DMS79 treated with DMSO at 0.1 percent for 48 hours (cell line): ENCODE data around the gene LARP4.
A peak's percentile ranks its signal among the peaks of the same experiment; 100 is the strongest.
"Not testable (repeated sequence)": the region's sequence is repeated elsewhere in the genome, so short reads cannot be mapped to it uniquely, and the experiment has no call there.

Experiments used
- DNase-seq: peaks from one replicate; lab custom pipeline; 2025; lab: John Stamatoyannopoulos, UW

The LARP4 gene

DNA sequence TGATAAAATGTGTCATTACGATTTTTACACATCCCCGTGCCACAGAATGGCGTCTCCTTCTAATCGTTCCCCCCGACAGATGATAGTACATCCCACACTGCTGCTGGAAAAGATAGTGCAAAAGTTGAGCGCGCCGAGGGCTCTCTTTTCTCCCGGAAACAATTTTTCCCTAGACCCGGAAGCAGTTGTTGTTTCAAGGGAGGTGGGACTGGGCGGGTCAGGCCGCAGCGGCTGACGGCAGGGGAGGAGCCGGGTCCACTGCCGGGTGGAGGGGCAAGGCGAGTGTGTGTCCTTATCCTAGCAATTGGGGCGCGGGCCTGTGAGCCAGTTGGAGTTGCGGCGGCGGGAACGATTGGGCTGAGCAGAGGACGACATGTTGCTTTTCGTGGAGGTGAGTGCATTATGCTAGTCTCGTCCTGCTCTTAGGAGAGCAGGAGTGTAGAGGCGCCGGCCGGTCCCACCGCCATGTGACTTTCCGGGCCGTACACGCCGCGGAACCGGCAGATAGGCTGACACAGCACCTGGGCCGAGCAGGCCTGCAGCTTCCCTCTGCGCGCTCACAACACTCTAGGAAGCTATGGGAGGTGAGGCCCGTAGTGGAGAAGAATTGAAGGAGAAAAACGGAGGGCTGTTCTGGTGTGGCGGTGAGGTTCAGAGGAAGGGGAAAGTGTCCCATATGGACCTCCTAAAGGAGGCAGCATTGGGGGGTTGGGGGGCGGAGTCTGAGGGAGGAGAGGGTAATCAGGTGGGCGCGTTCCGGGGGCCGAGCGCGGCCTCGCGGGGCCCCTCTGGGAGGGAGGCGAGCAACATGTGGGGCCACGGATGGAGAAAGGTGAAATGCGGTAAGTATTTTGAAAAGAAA, at the start of gene LARP4:
Gene LARP4, plus strand, starts transcription at position 248 of the 862 bp plus-strand sequence. Its CDS starts 126 bp downstream, at position 374.
- DNase-seq = peak; percentile 96

DNA sequence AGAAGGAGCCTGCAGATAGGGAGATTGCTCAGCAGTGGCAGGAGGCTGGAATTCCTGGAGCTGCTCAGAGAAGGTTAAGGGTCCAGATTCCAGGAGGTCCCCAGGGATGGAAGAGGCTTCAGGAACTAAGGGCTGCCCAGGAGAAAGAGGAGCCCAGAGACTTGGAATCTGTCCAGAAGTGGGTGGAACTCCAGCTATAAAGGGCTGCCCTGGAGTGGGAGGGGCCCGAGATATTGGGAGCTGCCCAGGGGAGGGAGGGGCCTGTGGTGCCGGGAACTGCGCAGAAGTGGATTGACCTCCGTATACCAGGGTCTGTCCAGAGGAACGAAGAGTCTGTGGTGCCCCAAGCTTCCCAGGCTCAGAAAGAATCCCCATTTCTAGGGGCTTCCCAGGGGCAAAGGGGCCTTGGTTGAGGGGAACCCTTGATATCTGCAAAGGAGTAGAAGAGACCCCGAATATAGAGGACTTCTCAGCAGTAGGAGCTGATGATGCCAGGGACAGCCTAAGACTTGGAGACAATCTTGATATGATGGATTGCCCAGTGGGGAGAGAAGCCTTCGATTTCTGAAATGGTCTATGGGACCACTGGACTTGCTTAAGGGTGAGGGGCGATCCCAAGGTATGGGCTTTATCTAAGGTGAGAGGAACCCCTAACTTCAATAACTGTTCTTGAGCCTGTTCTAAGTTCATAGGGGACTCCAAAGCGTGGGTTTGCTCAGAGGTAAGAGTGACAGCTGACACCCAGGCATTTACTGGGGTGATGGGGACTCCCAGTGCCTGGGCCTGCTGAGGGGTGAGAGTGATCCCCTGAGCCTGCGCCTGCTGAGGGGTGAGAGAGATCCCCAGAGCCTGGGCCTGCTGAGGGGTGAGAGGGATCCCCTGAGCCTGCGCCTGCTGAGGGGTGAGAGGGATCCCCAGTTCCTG, 49.3 kb upstream of the LARP4 start:
- DNase-seq = no peak

DNA sequence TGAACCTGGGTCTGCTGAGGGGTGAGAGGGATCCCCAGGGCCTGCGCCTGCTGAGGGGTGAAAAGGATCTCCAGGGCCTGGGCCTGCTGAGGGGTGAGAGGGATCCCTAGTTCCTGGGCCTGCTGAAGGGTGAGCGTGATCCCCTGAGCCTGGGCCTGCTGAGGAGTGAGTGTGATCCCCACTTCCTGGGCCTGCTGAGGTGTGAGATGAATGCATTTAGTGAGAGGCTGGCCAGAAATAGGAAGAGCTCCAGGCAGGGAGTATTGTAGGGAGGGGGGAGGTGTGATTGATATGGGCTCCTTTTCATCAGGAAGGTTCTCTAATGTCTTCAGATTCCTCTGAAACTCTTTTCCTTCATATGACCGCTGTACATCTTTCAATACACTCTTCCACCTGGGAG, 47.3 kb upstream of the LARP4 start:
- no peak for DNase-seq

DNA sequence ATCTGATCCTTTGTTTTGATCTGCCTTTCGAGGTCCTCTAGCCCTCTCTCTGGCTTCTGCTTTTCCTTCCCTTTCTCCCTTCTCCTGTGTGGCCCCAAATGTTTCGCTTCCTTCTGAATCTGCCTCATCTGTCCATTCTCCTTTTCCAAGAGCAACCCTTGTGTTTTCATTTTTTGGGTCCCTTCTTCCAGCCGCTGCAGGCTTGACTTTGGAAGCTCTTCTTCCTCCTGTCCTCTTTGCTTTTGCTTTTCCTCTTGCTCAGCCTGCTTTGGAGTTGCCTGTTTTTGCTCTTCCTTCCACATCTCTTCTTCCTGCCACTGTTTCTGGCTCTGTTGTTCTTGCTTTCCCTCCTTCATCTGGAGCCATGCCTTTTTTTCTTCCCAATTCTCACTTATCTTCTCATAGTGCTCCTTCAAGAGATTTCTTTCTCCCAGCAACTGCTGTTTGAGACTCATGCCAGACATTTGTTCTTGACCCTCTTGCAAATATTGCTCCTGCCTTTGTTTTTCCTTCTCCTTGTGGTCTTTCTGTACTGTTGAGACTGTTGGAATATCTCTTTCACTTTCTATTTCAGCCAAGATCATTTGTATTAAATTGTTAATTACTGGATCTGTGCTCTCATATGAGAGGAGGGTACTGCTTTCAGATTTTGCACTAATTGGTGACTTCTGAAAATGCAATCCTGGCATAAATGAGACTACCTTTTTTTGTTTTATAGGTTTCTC, 46.7 kb upstream of the LARP4 start:
- DNase-seq = peak; percentile 56

DNA sequence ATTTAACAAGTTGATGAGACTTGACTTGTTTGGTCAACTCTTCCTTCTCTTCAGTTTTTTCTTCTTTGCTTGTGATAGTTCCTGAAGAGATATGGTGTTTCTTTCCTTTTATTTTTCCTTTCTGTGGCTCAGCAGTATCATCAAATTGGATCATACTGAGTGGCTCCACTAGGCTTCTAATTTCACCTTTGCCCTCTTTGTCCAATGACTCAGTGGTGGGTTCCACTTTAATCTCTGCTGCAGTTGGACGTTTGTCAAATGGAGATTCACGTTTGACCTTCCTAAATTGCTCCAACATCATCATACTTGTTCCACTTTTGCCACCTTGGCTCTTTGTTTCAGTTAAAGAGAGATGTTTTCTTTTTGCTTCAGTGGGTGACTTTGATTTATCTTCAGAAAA, 45.8 kb upstream of the LARP4 start:
- DNase-seq = no peak

DNA sequence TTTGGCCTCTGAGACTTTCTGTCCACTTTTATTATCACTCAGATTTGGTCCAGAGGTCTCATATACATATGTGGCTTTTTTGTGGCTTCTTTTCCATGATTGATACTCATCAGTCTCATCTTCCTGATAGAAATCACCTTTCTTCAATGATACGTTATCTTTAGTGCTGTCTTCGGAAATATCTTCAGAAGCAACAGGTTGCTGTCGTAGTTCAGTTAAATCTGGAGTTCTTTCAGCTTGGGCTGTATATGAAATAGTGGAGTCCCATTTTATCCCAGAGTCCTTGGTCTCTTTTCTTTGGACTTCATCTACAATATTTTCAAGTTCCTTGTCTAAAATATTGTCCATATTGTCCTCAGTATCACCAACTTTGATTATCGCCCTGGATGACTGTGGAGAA, 45.3 kb upstream of the LARP4 start:
- DNase-seq = no peak

DNA sequence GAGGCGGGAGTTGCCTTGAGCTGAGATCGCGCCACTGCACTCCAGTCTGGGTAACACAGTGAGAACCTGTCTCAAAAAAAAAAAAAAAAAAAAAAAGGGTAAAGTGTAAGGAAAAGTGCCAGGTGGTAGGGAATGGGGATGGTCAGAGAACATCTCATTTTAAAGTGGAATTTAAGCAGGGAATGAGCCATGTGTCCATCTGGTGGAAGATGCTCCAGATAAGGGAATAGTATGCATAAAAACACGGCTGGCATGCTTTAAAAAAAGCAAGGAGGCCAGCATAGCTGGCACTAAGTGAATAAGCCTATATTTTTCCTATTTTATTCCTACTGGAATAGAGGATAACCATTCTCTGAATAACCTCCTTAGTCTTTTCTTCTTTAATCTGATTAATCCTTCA, 38.0 kb upstream of the LARP4 start:
- DNase-seq = no peak

DNA sequence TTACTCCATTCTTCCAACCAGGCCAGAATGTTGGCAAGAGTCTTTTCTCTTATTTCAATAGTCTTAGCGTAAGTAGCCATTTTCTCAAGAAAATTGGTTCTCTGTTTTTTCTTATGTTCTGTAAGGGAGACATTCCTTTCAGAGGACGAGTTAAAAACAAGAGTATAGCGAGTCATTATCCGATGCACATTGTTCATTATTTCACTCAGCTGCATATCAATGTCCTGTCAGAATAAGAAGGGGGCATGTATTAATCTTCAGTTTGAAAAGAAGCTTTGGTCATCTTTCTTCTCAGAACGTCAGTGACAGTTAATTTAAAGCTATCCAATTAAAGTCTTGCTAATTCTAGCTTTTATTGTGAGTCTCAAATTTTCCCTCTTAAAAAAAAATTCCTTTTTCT, 37.5 kb upstream of the LARP4 start:
- DNase-seq = no peak

DNA sequence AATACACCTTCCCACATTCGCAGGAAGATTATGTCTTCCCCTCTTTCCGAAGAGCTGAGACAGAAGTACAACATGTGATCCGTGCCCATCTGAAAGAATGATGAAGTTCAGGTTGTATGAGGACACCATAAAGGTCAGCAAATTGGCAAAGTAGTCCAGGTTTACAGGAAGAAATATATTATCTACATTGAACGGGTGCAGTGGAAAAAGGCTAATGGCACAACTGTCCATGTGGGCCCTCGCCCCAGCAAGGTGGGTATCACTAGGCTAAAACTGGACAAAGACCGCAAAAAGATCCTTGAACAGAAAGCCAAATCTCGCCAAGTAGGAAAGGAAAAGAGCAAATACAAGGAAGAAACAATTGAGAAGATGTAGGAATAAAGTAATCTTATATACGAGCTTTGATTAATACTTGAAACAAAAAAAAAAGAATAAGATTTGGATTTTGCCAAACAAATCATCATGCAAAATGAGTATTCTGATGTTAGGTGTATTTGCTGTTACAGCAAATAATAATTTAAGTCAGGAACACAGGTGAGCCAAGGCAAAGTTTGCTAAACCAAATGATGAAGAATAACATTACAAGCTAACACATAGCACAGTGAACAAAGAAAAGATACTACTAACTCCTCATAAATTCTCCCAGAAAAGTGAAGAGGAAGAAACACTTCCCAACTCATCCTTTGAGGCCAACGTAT, 34.8 kb upstream of the LARP4 start:
- DNase-seq = no peak

DNA sequence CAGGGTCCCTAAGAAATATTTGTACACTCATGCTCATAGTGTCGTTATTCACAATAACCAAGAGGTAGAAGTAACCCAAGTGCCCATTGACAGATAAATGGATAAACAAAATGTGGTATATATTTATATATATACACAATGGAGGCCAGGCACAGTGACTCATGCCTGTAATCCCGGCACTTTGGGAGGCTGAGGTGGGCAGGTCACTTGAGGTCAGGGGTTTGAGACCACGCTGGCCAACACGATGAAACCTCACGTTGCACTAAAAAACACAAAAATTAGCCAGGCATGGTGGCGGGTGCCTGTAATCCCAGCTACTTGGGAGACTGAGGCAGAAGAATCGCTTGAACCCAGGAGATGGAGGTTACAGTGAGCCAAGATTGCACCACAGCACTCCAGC, 30.0 kb upstream of the LARP4 start:
- DNase-seq = not testable (repeated sequence)

DNA sequence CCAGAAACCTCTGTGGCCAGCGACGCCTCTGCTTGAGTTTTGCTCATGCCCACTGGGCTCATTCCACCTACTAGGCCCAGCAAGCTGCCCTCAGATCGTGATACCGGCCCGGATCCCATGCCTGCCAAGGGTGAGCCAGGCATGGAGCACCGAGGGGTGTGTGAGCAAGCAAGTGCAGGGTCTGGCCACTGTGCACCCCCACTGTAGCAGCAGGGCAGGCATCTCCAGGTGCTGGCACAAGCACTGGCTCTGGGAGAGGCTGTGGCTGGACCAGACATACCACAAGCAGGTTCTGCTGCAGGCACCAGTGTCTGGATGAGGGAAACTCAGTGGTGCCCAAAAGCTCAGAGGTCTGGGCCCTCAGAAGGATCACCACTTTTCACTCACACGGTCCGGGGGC, 24.9 kb upstream of the LARP4 start:
- no peak for DNase-seq

DNA sequence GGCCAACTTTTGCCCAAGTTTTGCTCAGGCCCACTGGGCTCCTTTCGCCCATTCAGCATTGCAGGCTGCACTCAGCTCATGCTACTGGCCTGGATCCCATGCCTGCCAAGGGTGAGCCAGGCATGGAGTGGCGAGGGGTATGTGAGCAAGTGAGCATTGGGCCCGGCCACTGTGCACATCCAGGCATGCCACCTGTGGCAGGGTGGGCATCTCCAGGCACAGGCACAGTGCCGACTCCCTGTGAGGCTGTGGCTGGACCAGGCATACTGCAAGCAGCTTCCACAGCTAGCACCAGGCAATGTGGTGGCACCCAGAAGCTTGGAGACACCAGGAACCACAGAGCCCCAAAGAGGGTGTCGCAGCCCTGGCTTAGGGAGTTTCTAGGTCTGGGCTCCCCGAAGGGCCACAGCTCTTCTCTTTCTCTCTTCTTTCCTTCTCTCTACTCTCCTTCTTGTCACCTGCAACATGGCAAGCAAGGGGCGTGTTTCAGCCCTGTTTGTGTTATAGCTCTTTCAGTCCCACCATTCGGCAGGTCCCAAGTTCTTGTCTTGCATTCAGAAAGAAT, 19.8 kb upstream of the LARP4 start:
- no peak for DNase-seq

DNA sequence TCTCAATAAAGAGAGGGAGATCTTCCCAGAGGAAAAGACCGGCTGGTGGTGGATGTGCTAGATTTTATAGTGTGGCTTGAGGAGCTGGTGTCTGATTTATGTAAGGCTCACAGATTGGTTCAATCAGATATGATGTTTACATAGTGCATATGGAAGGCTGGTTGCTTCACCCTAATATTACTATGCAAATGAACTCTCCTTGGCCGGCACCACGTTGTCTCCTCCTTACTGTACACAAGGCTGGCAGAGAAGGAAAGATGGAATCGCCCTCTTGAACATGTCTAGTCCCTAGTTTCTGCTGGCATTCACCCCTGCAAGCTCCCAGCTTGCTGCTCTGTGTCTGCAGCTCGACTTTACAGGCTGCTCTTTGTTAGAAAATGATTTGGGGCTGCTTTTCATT, 13.2 kb upstream of the LARP4 start:
- peak; percentile 52 for DNase-seq

DNA sequence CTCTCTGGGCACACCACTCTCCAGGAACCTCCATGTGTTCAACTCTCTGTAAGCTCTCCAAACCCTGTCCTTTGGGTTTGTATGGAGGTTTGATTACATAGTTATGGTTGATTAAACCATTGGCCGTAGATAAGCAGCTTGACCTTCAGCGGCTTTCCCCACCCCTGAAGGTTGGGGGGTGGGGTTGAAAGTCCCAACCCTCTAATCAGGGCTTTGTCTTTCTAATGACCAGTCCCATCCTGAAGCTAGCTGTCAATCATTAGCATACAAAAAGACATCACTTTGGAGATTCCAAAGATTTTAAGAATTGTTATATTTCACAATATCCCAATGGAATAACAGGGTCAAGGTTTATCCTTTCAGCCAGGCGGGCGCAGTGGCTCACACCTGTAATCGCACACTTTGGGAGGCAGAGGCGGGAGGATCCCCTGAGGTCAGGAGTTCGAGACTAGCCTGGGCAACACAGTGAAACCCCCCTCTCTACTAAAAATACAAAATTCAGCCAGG, 12.7 kb upstream of the LARP4 start:
- no peak for DNase-seq

DNA sequence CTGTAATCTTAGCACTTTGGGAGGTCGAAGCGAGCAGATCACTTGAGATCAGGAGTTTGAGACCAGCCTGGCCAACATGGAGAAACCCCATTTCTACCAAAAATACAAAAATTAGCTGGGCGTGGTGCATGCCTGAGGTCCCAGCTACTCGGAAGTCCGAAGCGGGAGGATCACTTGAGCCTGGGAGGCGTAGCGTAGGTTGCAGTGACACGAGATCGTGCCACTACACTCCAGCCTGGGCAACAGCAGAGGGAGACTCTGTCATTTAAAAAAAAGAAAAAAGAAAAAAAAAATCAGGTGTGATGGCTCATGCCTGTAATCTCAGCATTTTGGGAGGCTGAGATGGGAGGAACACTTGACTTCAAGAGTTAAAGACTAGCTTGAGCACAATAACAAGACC, 11.9 kb upstream of the LARP4 start:
- not testable (repeated sequence) for DNase-seq

DNA sequence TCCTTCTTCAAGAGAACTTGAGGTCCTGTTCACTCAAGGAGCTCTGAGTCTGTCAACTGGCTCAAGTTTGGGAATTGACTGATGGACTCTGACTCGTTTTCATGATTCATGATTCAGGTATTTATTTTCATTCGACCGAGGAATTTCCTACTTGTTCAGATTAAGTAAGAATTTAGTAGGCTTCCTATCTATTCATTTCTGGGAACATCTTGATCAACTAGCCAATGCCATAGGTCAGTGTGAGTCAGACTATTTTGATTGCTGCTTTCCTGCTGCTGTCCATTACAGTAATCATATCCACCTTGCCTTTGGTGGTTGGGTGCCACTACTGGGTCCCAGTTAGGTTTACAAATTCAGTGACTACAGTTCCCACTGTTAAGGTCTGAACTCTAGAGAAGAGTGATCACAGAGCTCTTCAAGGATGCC, 10.4 kb upstream of the LARP4 start:
- DNase-seq = no peak

DNA sequence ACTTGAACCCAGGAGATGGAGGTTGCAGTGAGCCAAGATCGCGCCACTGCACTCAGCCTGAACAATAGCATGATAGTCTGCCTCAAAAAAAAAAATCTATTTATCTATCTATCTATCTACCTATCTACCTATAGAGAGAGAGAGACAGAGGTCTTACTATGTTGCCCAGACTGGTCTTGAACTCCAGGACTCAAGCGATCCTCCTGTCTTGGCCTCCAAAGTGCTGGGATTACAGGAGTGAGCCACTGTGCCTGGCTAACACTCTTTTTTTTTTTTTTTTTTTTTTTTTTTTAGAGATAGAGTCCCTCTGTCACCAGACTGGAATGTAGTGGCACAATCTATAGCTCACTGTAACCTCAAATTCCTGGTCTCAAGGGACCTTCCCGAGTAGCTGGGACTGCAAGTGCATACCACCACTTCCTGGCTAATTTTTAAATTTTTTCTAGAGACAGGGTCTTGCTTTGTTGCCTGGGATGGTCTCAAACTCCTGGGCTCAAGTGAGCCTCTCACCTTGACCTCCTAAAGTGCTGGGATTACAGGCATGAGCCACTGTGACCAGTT, 6.1 kb upstream of the LARP4 start:
- DNase-seq = no peak

DNA sequence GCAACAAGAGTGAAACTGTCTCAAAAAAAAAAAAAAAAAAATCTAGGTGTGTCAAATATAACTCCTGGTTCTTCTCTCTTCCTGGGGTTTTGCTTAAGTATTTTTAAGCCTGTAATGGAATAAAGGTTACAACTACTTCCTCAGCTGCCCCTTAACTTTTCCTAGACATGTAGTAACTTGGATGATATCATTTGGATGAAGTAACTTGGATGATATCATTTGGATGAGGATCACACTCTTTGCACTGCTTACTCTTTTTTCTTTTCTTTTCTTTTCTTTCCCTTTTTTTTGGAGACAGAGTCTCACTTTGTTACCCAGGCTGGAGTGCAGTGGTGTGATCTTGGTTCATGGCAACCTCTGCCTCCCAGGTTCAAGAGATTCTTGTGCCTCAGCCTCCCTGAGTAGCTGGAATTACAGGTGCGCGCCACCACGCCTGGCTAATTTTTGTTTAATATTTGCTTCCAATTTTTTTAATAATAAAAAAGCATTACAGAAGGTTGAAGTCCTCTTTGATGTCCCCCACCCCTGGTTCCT, 3.5 kb upstream of the LARP4 start:
- DNase-seq = no peak

DNA sequence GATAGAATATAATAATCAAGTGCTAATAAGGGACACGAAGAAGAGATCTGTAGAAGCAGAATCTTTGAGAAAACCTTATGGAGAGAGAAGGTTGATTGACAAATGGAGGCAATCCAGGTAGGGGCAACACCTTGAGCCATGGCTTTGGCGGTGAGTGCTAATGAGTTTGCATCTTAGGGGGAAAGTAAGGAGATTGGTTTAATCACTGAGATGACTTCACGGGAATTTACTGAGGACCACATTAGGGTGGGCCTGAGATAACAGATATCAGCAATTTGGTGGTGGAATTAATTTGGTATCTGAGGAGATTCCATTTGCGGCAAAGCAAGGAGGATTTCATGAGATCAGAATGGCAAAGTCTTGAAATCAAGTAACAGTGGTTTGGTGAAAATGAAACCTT, 1.8 kb upstream of the LARP4 start:
- no peak for DNase-seq

DNA sequence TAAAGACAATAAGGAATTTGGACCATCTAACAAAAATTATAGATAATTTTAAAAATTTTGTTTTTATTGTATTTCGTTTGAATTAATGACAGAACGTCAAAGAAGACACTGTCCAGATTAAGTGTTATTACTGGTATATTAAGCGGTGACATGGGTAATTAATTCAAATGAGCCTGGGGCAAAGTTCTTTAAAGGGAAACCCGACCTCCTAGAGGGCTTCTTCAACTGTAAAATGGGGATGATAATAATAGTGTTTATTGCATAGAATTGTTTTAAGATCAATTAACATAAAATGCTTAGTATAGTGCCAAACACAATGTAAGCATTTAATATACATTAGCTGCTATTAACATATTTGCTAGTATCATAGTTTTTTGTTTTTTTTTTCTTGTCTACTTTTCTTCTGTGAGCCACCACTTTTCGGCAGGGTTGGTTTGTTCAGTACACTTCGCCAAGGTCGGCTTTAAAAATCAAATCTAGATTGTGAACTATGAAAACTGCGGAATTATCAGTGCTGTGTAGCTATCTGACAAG, 514 bp upstream of the LARP4 start:
- peak; percentile 78 for DNase-seq
